H1 (cell line): ENCODE data around the gene DPH1. TPM values are rescaled to one million over a fixed set of nuclear protein-coding genes. Genes with fewer than 3 reads are reported as not detected.

Source experiments
- polyA plus RNA-seq, 7 experiments: library from polyadenylated mRNA; depleted of rRNA in 3 of 7; stranded (reverse) in 5 of 7; unstranded in 2 of 7; fragments of >200 nt in 5 of 7; fragments of 200-250 nt in 2 of 7; gene quantifications; 1 replicate in 5 of 7; 2 replicates in 1 of 7; 4 replicates in 1 of 7; pipeline versions ENCODE4 v1.2.1 to v1.2.3, GENCODE V29; 2011 to 2013; ENCODE audit warnings: missing spikeins in 2 of 7, mixed read lengths in 2 of 7
- total RNA-seq: library from RNA; stranded (reverse); fragmentation: NEBNext Ultra II Directional; extraction: Animal tissue kit (Norgen Biotek cat#: 25700); gene quantifications from 2 replicates; pipeline ENCODE4 v1.2.1, GENCODE V29; 2021
- TF ChIP-seq, protein P1 (sequence below): fragments of 300-600 bp; sonication (generic); IDR thresholded peaks from 2 replicates; pipeline ENCODE4 v1.7.1; 2012; ENCODE audit warnings: low read length, moderate library complexity, mild to moderate bottlenecking, inconsistent platforms; ENCODE audit not compliant: insufficient replicate concordance
- TF ChIP-seq, protein P2 (sequence below): IDR thresholded peaks from 2 replicates; pipeline ENCODE4 v1.6.1; 2011; ENCODE audit warnings: low read length, improper control_type of control experiment

The DPH1 gene
- total and polyA plus RNA-seq, 2 of the 8 experiments (the other 6 are each of a cell fraction or from before 2014, with no cell fraction given), result 24.9 to 30.0 TPM

DNA sequence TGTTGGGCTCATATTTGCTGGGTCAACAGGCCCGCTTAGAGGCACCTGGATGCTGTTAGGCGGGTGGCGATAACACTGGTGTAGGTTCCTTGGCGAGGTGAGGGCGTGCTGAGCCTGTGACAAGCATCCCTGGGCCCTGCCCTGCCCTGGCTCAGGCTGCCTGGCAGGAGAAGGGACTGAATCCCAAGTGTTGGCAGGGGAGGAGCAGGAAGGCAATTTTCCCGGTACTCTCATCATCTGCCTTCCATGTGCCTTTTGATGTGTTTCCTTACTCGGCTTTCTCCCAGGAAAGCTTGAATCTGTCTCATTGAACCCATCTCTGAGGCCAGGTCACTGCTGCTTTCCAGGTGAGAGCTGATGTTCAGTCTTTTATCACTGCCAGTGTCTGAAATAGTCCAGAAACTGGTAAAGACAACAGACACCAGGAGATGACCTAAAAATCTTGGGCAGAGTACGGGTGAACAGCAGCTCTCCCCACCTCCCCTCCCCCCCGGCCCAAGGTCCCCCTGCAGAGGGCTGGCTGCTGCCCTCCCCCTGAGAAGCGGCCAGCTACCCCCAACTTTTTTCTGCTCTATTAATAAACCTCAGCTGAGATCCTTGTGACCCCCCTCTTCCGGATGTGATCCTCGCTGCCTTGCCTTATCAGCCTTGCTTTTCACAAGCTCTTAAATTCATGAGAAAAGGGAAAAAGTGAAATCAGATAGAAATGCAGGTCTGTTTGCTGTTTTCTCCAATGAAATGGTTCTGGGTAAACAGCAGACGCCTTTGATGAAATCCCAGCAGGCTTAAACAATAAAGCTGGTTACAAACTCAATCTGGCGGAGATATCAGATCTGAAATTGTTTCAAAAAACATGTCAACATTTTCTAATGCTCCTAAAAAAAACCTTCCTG lies 33.8 kb upstream of the DPH1 start (continued):
- TF ChIP-seq, protein P1, sequence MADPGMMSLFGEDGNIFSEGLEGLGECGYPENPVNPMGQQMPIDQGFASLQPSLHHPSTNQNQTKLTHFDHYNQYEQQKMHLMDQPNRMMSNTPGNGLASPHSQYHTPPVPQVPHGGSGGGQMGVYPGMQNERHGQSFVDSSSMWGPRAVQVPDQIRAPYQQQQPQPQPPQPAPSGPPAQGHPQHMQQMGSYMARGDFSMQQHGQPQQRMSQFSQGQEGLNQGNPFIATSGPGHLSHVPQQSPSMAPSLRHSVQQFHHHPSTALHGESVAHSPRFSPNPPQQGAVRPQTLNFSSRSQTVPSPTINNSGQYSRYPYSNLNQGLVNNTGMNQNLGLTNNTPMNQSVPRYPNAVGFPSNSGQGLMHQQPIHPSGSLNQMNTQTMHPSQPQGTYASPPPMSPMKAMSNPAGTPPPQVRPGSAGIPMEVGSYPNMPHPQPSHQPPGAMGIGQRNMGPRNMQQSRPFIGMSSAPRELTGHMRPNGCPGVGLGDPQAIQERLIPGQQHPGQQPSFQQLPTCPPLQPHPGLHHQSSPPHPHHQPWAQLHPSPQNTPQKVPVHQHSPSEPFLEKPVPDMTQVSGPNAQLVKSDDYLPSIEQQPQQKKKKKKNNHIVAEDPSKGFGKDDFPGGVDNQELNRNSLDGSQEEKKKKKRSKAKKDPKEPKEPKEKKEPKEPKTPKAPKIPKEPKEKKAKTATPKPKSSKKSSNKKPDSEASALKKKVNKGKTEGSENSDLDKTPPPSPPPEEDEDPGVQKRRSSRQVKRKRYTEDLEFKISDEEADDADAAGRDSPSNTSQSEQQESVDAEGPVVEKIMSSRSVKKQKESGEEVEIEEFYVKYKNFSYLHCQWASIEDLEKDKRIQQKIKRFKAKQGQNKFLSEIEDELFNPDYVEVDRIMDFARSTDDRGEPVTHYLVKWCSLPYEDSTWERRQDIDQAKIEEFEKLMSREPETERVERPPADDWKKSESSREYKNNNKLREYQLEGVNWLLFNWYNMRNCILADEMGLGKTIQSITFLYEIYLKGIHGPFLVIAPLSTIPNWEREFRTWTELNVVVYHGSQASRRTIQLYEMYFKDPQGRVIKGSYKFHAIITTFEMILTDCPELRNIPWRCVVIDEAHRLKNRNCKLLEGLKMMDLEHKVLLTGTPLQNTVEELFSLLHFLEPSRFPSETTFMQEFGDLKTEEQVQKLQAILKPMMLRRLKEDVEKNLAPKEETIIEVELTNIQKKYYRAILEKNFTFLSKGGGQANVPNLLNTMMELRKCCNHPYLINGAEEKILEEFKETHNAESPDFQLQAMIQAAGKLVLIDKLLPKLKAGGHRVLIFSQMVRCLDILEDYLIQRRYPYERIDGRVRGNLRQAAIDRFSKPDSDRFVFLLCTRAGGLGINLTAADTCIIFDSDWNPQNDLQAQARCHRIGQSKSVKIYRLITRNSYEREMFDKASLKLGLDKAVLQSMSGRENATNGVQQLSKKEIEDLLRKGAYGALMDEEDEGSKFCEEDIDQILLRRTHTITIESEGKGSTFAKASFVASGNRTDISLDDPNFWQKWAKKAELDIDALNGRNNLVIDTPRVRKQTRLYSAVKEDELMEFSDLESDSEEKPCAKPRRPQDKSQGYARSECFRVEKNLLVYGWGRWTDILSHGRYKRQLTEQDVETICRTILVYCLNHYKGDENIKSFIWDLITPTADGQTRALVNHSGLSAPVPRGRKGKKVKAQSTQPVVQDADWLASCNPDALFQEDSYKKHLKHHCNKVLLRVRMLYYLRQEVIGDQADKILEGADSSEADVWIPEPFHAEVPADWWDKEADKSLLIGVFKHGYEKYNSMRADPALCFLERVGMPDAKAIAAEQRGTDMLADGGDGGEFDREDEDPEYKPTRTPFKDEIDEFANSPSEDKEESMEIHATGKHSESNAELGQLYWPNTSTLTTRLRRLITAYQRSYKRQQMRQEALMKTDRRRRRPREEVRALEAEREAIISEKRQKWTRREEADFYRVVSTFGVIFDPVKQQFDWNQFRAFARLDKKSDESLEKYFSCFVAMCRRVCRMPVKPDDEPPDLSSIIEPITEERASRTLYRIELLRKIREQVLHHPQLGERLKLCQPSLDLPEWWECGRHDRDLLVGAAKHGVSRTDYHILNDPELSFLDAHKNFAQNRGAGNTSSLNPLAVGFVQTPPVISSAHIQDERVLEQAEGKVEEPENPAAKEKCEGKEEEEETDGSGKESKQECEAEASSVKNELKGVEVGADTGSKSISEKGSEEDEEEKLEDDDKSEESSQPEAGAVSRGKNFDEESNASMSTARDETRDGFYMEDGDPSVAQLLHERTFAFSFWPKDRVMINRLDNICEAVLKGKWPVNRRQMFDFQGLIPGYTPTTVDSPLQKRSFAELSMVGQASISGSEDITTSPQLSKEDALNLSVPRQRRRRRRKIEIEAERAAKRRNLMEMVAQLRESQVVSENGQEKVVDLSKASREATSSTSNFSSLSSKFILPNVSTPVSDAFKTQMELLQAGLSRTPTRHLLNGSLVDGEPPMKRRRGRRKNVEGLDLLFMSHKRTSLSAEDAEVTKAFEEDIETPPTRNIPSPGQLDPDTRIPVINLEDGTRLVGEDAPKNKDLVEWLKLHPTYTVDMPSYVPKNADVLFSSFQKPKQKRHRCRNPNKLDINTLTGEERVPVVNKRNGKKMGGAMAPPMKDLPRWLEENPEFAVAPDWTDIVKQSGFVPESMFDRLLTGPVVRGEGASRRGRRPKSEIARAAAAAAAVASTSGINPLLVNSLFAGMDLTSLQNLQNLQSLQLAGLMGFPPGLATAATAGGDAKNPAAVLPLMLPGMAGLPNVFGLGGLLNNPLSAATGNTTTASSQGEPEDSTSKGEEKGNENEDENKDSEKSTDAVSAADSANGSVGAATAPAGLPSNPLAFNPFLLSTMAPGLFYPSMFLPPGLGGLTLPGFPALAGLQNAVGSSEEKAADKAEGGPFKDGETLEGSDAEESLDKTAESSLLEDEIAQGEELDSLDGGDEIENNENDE, result no peak
- TF ChIP-seq, protein P2, sequence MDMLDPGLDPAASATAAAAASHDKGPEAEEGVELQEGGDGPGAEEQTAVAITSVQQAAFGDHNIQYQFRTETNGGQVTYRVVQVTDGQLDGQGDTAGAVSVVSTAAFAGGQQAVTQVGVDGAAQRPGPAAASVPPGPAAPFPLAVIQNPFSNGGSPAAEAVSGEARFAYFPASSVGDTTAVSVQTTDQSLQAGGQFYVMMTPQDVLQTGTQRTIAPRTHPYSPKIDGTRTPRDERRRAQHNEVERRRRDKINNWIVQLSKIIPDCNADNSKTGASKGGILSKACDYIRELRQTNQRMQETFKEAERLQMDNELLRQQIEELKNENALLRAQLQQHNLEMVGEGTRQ, result no peak
